22Rv1 (cell line): Measurements from ENCODE around the gene HPRT1.

ENCODE experiments used
- H3K27ac ChIP-seq: fragments of 450-650 bp; 2 replicates; pipeline ENCODE4 v1.5.1; 2017
- CTCF ChIP-seq: fragments of 450-650 bp; IDR thresholded peaks from 2 replicates; pipeline ENCODE4 v1.5.1; 2017; ENCODE audit warnings: mild to moderate bottlenecking
- ZFX ChIP-seq: fragments of 450-650 bp; IDR thresholded peaks from 2 replicates; pipeline ENCODE4 v1.6.1; 2017; ENCODE audit warnings: antibody characterized with exemption, borderline replicate concordance

Gene HPRT1

GRCh38 chrX:134526399-134526798 is 66.4 kb downstream of the HPRT1 start:
- H3K27ac ChIP-seq, result no peak overlapping the region
- TF ChIP-seq ZFX (no peak), CTCF (no peak)

GRCh38 chrX:134528960-134529359 is 69.0 kb downstream of the HPRT1 start:
- no peak overlapping the region for H3K27ac ChIP-seq
- no peak for TF ChIP-seq CTCF

GRCh38 chrX:134529481-134529880 is 69.5 kb downstream of the HPRT1 start:
- no peak overlapping the region for H3K27ac ChIP-seq
- TF ChIP-seq CTCF (no peak), ZFX (no peak)

DNA sequence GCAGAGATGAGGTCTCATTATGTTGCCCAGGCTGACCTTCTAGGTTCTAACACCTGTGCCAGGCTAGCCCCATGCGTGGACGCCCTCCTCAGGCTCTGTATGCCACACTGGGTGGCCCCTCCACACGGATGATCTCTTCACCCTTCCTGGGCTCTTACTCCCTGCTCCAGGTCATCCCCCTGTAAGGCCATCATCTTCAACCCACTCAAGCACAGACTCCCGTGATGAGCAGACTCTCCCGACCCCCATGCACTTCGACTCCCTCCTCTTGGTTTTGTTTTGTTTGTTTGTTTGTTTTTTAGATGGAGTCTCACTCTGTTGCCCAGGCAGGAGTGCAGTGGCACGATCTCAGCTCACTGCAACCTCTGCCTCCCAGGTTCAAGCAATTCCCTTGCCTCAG is 70.9 kb downstream of the HPRT1 start:
- H3K27ac ChIP-seq, result no peak overlapping the region
- no peak for TF ChIP-seq ZFX
- no peak for TF ChIP-seq CTCF

GRCh38 chrX:134533352-134533751 is 73.4 kb downstream of the HPRT1 start:
- H3K27ac ChIP-seq, result no peak overlapping the region
- TF ChIP-seq CTCF (no peak), ZFX (no peak)

DNA sequence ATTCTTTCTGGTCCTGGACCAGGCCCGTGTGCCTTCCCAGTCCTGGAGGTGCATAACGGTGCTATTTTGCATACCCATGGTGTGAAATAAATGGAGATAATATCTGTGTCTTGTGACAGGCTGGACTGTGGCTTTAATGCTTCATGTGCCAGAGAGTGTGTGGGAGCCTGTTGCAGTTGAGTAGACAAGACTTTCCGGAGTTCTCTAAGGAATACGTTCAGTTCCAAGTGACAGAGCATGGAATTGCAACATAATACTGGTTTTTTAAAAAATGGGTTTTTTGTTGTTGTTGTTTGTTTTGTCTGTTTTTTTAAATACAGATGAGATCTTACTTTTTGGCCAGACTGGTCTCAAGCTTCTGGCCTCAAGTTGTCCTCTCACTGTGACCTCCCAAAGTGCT is 74.0 kb downstream of the HPRT1 start:
- H3K27ac ChIP-seq, result no peak overlapping the region
- TF ChIP-seq ZFX, result no peak
- TF ChIP-seq CTCF, result no peak

DNA sequence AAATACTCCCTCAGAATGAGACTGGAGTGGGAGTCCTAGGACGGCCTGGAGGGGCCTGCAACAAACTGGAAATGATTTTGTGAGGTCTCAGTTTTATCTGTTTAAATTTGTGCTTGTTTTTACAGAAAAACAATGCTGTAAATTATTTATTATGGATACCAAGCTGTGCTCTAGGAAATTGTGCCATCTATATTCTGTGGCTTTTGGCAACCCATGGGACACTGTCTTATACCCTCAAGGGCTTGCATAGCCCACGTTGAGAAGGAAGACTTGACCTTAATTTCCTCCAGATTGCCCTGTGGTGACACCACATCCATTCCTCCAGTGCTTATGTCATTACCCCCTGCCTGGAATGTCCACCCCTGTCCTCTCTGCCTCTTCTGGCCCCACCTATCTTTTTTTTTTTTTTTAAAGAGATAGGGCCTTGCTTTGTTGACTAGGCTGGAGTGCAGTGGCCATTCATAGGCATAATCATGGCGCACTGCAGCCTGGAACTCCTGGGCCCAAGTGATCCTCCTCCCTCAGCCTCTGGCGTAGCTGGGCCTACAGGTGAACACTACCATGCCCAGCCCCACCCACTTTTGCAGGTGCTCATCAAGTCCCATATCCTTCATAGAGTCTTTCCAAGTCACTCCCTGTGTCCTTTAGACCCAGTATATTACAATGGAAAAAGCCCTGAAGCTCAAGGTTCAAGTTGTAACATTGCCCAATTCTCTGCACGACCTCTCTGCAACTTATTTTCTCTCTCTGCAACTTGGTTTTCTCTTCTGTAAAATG is 77.4 kb downstream of the HPRT1 start:
- TF ChIP-seq ZFX (no peak), CTCF (no peak)
- no peak overlapping the region for H3K27ac ChIP-seq
